ENCODE data around the gene PTPN14.

PTPN14 gene

GRCh38 chr1:214379236-214379970 lies 172.0 kb downstream of the PTPN14 start (continued):
- no peak for TF ChIP-seq CREB5 (CRISPR knock-in tag; IDR thresholded peaks at IDR 0.05; ENCODE audit: low read depth)

GRCh38 chr1:214378492-214378891 lies 172.9 kb downstream of the PTPN14 start:
- ATAC-seq, result no peak
- TF ChIP-seq POU6F1 (CRISPR knock-in tag; IDR thresholded peaks at IDR 0.05; ENCODE audit: borderline replicate concordance, low read depth) (no peak), ISL1 (CRISPR knock-in tag; IDR thresholded peaks at IDR 0.05) (no peak), OSR1 (CRISPR knock-in tag; IDR thresholded peaks at IDR 0.05) (no peak), TCF4 (CRISPR knock-in tag; IDR thresholded peaks at IDR 0.05; ENCODE audit: borderline replicate concordance) (no peak), RARB (CRISPR knock-in tag; IDR thresholded peaks at IDR 0.05) (no peak), CSRNP3 (CRISPR knock-in tag; IDR thresholded peaks at IDR 0.05) (no peak), PPARA (CRISPR knock-in tag; IDR thresholded peaks at IDR 0.05; ENCODE audit: borderline replicate concordance) (no peak), TSHZ2 (CRISPR knock-in tag; IDR thresholded peaks at IDR 0.05) (no peak), TOX (CRISPR knock-in tag; IDR thresholded peaks at IDR 0.05; ENCODE audit: borderline replicate concordance) (no peak), PATZ1 (CRISPR knock-in tag; IDR thresholded peaks at IDR 0.05; ENCODE audit: borderline replicate concordance) (no peak)

- TF ChIP-seq SNAI2 (CRISPR knock-in tag; IDR thresholded peaks at IDR 0.05) (no peak), ARNTL (CRISPR knock-in tag; IDR thresholded peaks at IDR 0.05; ENCODE audit: borderline replicate concordance, low read depth) (no peak), CSDC2 (CRISPR knock-in tag; IDR thresholded peaks at IDR 0.05) (peak; percentile 30; the same call in 1 of the 2 replicates), PATZ1 (CRISPR knock-in tag; IDR thresholded peaks at IDR 0.05; ENCODE audit: borderline replicate concordance) (peak; percentile 35; the same call in 1 of the 2 replicates), ZNF70 (CRISPR knock-in tag; IDR thresholded peaks at IDR 0.05) (no peak), GLIS3 (CRISPR knock-in tag; IDR thresholded peaks at IDR 0.05) (0 out of 2 replicates have a peak, but pooled peaks have one; percentile 41)
- peak; percentile 71 for ATAC-seq
Measured at GRCh38 chr1:214377886-214378285, 173.5 kb downstream of the PTPN14 start.

All from SK-N-SH treated with all-trans-retinoic acid at 6 μM for 48 hours (cell line).